WTC11 (cell line): Measurements from ENCODE around the gene LENEP. TPM values are rescaled to one million over a fixed set of nuclear protein-coding genes. Genes with fewer than 3 reads are reported as not detected.

ENCODE experiments used
- ATAC-seq: fragments of 200-7000 bp; cut with Tn5 transposase; 2 replicates; pipeline ENCODE4 v1.10.0; 2021; ENCODE audit warnings: mild to moderate bottlenecking, moderate library complexity
- CTCF ChIA-PET: fragments of 300-600 bp; sonication (Branson Sonifier 250); formaldehyde crosslinking; loops from one replicate; lab custom pipeline; 2021; ENCODE audit warnings: antibody characterized with exemption; lab: Charles Lee
- POLR2A ChIA-PET: fragments of 350-600 bp; sonication (Branson Sonifier 250); formaldehyde crosslinking; loops from one replicate; lab custom pipeline; 2021; ENCODE audit warnings: antibody characterized with exemption; lab: Charles Lee
- DNase-seq: peaks from one replicate; pipeline ENCODE4 v3.0.0; 2021; ENCODE audit warnings: low spot score
- H3K27ac Mint-ChIP-seq: 2 replicates; pipeline ENCODE4 v1.8.0; 2021; ENCODE audit warnings: mixed read lengths
- H3K27me3 Mint-ChIP-seq: 2 replicates; pipeline ENCODE4 v1.8.0; 2021; ENCODE audit warnings: low read depth, mild to moderate bottlenecking, moderate library complexity, mixed read lengths
- H3K36me3 Mint-ChIP-seq: 2 replicates; pipeline ENCODE4 v1.8.0; 2021; ENCODE audit warnings: mixed read lengths
- H3K4me1 Mint-ChIP-seq: 2 replicates; pipeline ENCODE4 v1.8.0; 2022; ENCODE audit warnings: mixed read lengths
- H3K4me3 Mint-ChIP-seq: 2 replicates; pipeline ENCODE4 v1.8.0; 2021; ENCODE audit warnings: mild to moderate bottlenecking, moderate library complexity, mixed read lengths
- H3K9me3 Mint-ChIP-seq: 2 replicates; pipeline ENCODE4 v1.8.0; 2021; ENCODE audit warnings: mixed read lengths
- AFF4 ChIP-seq: sonication (generic); formaldehyde crosslinking; IDR thresholded peaks from 2 replicates; pipeline ENCODE4 v1.8.1; 2023; ENCODE audit warnings: mild to moderate bottlenecking, missing genetic modification reagents, borderline replicate concordance
- ATF2 ChIP-seq: sonication (generic); formaldehyde crosslinking; IDR thresholded peaks from 2 replicates; pipeline ENCODE4 v1.8.1; 2022; ENCODE audit warnings: low read depth, missing genetic modification reagents, borderline replicate concordance
- CBFB ChIP-seq: sonication (generic); formaldehyde crosslinking; IDR thresholded peaks from 2 replicates; pipeline ENCODE4 v1.8.1; 2022; ENCODE audit warnings: mild to moderate bottlenecking, low read depth, missing genetic modification reagents
- CDX4 ChIP-seq: fragments of 250-450 bp; sonication (Bioruptor Pico); IDR thresholded peaks from 2 replicates; pipeline ENCODE4 v1.9.0; 2021; ENCODE audit warnings: moderate library complexity, mild to moderate bottlenecking, inconsistent platforms, borderline replicate concordance
- CREB1 ChIP-seq: sonication (generic); formaldehyde crosslinking; IDR thresholded peaks from 2 replicates; pipeline ENCODE4 v1.8.0; 2023; ENCODE audit warnings: mild to moderate bottlenecking, missing genetic modification reagents
- CREM ChIP-seq: sonication (generic); formaldehyde crosslinking; IDR thresholded peaks from 2 replicates; pipeline ENCODE4 v1.8.1; 2022; ENCODE audit warnings: mild to moderate bottlenecking, missing genetic modification reagents, moderate library complexity
- E2F5 ChIP-seq: sonication (generic); formaldehyde crosslinking; IDR thresholded peaks from 2 replicates; pipeline ENCODE4 v1.8.1; 2022; ENCODE audit warnings: mild to moderate bottlenecking, moderate library complexity, missing genetic modification reagents
- ELF4 ChIP-seq: sonication (generic); formaldehyde crosslinking; IDR thresholded peaks from 2 replicates; pipeline ENCODE4 v1.8.1; 2022; ENCODE audit warnings: low read depth, mild to moderate bottlenecking, moderate library complexity, missing genetic modification reagents
- EMX1 ChIP-seq: fragments of 250-450 bp; sonication (Bioruptor Pico); IDR thresholded peaks from 2 replicates; pipeline ENCODE4 v1.8.0; 2021; ENCODE audit warnings: mild to moderate bottlenecking
- ETV6 ChIP-seq: sonication (generic); formaldehyde crosslinking; IDR thresholded peaks from 2 replicates; pipeline ENCODE4 v1.8.1; 2022; ENCODE audit warnings: mild to moderate bottlenecking, missing genetic modification reagents
- JAZF1 ChIP-seq: fragments of 250-450 bp; sonication (Bioruptor Pico); IDR thresholded peaks from 2 replicates; pipeline ENCODE4 v1.9.0; 2021; ENCODE audit warnings: moderate library complexity, mild to moderate bottlenecking, inconsistent platforms
- KAT7 ChIP-seq: sonication (generic); formaldehyde crosslinking; IDR thresholded peaks from 2 replicates; pipeline ENCODE4 v1.8.1; 2023; ENCODE audit warnings: missing genetic modification reagents, mild to moderate bottlenecking, borderline replicate concordance
- NFATC4 ChIP-seq: fragments of 250-450 bp; sonication (Bioruptor Pico); IDR thresholded peaks from 2 replicates; pipeline ENCODE4 v1.9.0; 2021; ENCODE audit warnings: mild to moderate bottlenecking
- NFE2L1 ChIP-seq: sonication (generic); formaldehyde crosslinking; IDR thresholded peaks from 2 replicates; pipeline ENCODE4 v1.8.1; 2023; ENCODE audit warnings: missing genetic modification reagents
- NFYB ChIP-seq: sonication (generic); formaldehyde crosslinking; conservative IDR thresholded peaks from 2 replicates; pipeline ENCODE4 v1.8.0; 2022; ENCODE audit warnings: low read depth, missing genetic modification reagents
- NR2C2 ChIP-seq: sonication (generic); formaldehyde crosslinking; IDR thresholded peaks from 2 replicates; pipeline ENCODE4 v1.8.0; 2022; ENCODE audit warnings: mild to moderate bottlenecking, missing genetic modification reagents
- NR3C1 ChIP-seq: sonication (generic); formaldehyde crosslinking; conservative IDR thresholded peaks from 2 replicates; pipeline ENCODE4 v1.8.1; 2023; ENCODE audit warnings: low read depth, mild to moderate bottlenecking, missing genetic modification reagents
- RORB ChIP-seq: fragments of 250-450 bp; sonication (Bioruptor Pico); IDR thresholded peaks from 2 replicates; pipeline ENCODE4 v1.9.0; 2021; ENCODE audit warnings: mild to moderate bottlenecking
- SMAD3 ChIP-seq: sonication (generic); formaldehyde crosslinking; IDR thresholded peaks from 2 replicates; pipeline ENCODE4 v1.8.0; 2022; ENCODE audit warnings: missing genetic modification reagents, mild to moderate bottlenecking, borderline replicate concordance
- SMAD4 ChIP-seq: sonication (generic); formaldehyde crosslinking; IDR thresholded peaks from 2 replicates; pipeline ENCODE4 v1.8.0; 2022; ENCODE audit warnings: mild to moderate bottlenecking, missing genetic modification reagents
- SP1 ChIP-seq: sonication (generic); formaldehyde crosslinking; conservative IDR thresholded peaks from 2 replicates; pipeline ENCODE4 v1.8.1; 2022; ENCODE audit warnings: missing genetic modification reagents
- TEAD1 ChIP-seq: sonication (generic); formaldehyde crosslinking; IDR thresholded peaks from 2 replicates; pipeline ENCODE4 v1.8.0; 2022; ENCODE audit warnings: mild to moderate bottlenecking, missing genetic modification reagents
- ZNF121 ChIP-seq: sonication (generic); formaldehyde crosslinking; IDR thresholded peaks from 2 replicates; pipeline ENCODE4 v1.8.0; 2023; ENCODE audit warnings: missing genetic modification reagents
- ZNF416 ChIP-seq: fragments of 250-450 bp; sonication (Bioruptor Pico); IDR thresholded peaks from 2 replicates; pipeline ENCODE4 v1.9.0; 2021; ENCODE audit warnings: mild to moderate bottlenecking, inconsistent platforms
- ZNF423 ChIP-seq: fragments of 250-450 bp; sonication (Bioruptor Pico); IDR thresholded peaks from 2 replicates; pipeline ENCODE4 v2.1.2; 2022; ENCODE audit warnings: mild to moderate bottlenecking, moderate library complexity
- ZNF512 ChIP-seq: sonication (generic); formaldehyde crosslinking; IDR thresholded peaks from 2 replicates; pipeline ENCODE4 v1.8.1; 2022; ENCODE audit warnings: missing genetic modification reagents, borderline replicate concordance
- ZNF671 ChIP-seq: fragments of 250-450 bp; sonication (Bioruptor Pico); IDR thresholded peaks from 2 replicates; pipeline ENCODE4 v1.8.0; 2021; ENCODE audit warnings: mild to moderate bottlenecking
- total RNA-seq: library from RNA; stranded (reverse); gene quantifications from 3 replicates; pipeline ENCODE4 v1.2.3, GENCODE V29; 2021

Gene LENEP
- total RNA-seq, 1 experiment from 2014 or later = 1.2 TPM

GRCh38 chr1:154960446-154961136 lies 32.8 kb upstream of the LENEP start (continued):
- no peak for TF ChIP-seq CDX4 (CRISPR knock-in tag)
- no peak for TF ChIP-seq JAZF1
- TF ChIP-seq NFE2L1 = no peak
- no peak for TF ChIP-seq ZNF512 (CRISPR knock-in tag)
- no peak for TF ChIP-seq ZNF416 (CRISPR knock-in tag)
- no peak for TF ChIP-seq NFYB (CRISPR knock-in tag)

GRCh38 chr1:154961207-154962155 lies 31.9 kb upstream of the LENEP start, which contains the start of gene PYGO2:
PYGO2 (minus strand) TSS chr1:154961782; CDS start chr1:154961576, 206 bp downstream.
- Mint-ChIP-seq H3K27me3 (no peaks in the 10 kb centered on the region), H3K36me3 (peaks cover 42% of the 10 kb centered on the region), H3K4me3 (peak within 1 kb of the TSS; percentile 93), H3K9me3 (no peaks in the 10 kb centered on the region), H3K4me1 (peaks cover 34% of the 10 kb centered on the region), H3K27ac (peak within 1 kb of the TSS; percentile 91)
- CTCF ChIA-PET = interaction anchor here (0.7 to 4.1 kb wide), 13 partner anchors 10 to 212 kb away, joined by 3 to 33 read pairs (median 7); partner anchors contain the start of genes FLAD1, KRTCAP2, LENEP and PMVK
- ATAC-seq (peak; percentile 69), DNase-seq (peak; percentile 83)
- POLR2A ChIA-PET = interaction anchor here (0.6 to 3.2 kb wide), 7 partner anchors 9 to 161 kb away, joined by 3 to 26 read pairs (median 8); partner anchors contain the start of genes FLAD1 and SHC1
- TF ChIP-seq ELF4 (CRISPR knock-in tag) = no peak
- no peak for TF ChIP-seq ATF2 (CRISPR knock-in tag)
- no peak; the same call in 1 of the 2 replicates for TF ChIP-seq AFF4
- peak; percentile 84; the same call in 1 of the 2 replicates for TF ChIP-seq ZNF671 (CRISPR knock-in tag)
- no peak for TF ChIP-seq ZNF423
- peak; percentile 96; the same call in 1 of the 2 replicates for TF ChIP-seq NR3C1
- no peak for TF ChIP-seq ZNF121 (CRISPR knock-in tag)
- TF ChIP-seq CREM = peak; percentile 84; the same call in 1 of the 2 replicates
- no peak for TF ChIP-seq RORB (CRISPR knock-in tag)
- TF ChIP-seq SMAD3 (CRISPR knock-in tag) = no peak
- no peak for TF ChIP-seq SMAD4
- TF ChIP-seq KAT7 (CRISPR knock-in tag) = 0 out of 2 replicates have a peak, but pooled peaks have one; percentile 65
- TF ChIP-seq CREB1 (CRISPR knock-in tag) = no peak; the same call in 1 of the 2 replicates
- TF ChIP-seq NR2C2 (CRISPR knock-in tag) = no peak
- TF ChIP-seq TEAD1 = peak; percentile 67
- TF ChIP-seq SP1 = peak; percentile 70
- TF ChIP-seq EMX1 = peak; percentile 95
- TF ChIP-seq ETV6 (CRISPR knock-in tag) = peak; percentile 56; the same call in 1 of the 2 replicates
- peak; percentile 90 for TF ChIP-seq NFATC4 (CRISPR knock-in tag)
- TF ChIP-seq CBFB (CRISPR knock-in tag) = peak; percentile 67; the same call in 1 of the 2 replicates
- TF ChIP-seq E2F5 = no peak; the same call in none of the 2 replicates
